Measurements from ENCODE around the gene SPPL3. TPM values are rescaled to one million over a fixed set of nuclear protein-coding genes. Genes with fewer than 3 reads are reported as not detected.
"Not testable (repeated sequence)": the region's sequence is repeated elsewhere in the genome, so short reads cannot be mapped to it uniquely, and the experiment has no call there.

Gene SPPL3
- total RNA-seq, 2 donors from 2014 or later: 33.7 to 34.5 TPM

DNA sequence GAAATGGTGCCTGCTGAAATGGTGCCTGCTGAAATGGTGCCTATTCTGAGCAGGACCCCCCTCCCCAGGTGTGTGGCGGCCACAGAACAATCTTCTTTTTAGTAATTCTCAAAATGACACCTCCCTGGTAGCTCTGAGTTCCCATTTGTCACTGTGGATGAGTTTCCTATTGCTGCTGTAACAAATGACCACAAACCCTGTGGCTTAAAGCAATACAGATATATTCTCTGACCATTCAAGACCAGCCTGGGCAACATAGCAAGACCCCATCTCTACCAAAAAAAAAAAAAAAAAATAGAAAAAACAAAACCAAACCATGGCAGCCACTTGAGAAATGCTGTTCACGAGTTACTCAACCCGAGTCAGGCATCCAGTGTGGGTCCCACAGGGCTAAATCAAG, 170.6 kb downstream of the SPPL3 start:
- Mint-ChIP-seq H3K27ac (no peak overlapping the region), H3K36me3 (ENCODE audit: low read depth) (peaks cover 23% of the 10 kb centered on the region), H3K4me3 (no peak overlapping the region), H3K4me1 (no peaks in the 10 kb centered on the region), H3K27me3 (no peaks in the 10 kb centered on the region), H3K9me3 (no peaks in the 10 kb centered on the region)
- ATAC-seq (replicated peaks): no peak

DNA sequence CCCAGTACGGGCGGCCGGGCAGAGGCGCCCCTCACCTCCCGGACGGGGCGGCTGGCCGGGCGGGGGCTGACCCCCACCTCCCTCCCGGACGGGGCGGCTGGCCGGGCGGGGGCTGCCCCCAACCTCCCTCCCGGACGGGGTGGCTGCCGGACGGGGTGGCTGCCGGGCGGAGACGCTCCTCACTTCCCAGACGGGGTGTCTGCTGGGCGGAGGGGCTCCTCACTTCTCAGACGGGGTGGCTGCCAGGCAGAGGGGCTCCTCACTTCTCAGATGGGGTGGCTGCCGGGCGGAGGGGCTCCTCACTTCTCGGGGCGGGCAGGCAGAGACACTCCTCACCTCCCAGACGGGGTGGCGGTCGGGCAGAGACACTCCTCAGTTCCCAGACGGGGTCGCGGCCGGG, 172.0 kb downstream of the SPPL3 start:
- not testable (repeated sequence) for H3K4me3 Mint-ChIP-seq; H3K27ac Mint-ChIP-seq; H3K9me3 Mint-ChIP-seq; H3K27me3 Mint-ChIP-seq; ATAC-seq (replicated peaks); H3K4me1 Mint-ChIP-seq
- peaks cover 34% of the 10 kb centered on the region for H3K36me3 Mint-ChIP-seq (ENCODE audit: low read depth)

DNA sequence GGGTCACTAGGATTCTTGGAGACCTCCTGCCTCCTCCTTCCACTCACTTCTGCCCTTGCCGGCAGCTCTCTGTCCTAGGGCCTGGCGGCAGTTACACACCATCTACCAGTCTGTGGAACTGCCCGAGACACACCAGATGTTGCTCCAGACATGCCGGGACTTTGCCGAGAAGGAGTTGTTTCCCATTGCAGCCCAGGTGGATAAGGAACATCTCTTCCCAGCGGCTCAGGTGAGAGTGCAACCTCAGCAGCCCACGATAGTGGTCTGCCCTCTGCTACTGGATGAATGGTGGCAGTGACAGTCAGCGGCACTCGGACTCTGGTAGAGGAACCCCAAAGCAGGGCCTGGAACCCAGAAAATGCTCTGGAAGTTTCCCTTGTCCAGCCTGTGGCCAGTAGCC, 177.2 kb downstream of the SPPL3 start:
- ATAC-seq (replicated peaks): no peak
- Mint-ChIP-seq H3K27ac (no peak overlapping the region), H3K9me3 (no peaks in the 10 kb centered on the region), H3K4me3 (peak overlapping the region; percentile 92), H3K27me3 (no peaks in the 10 kb centered on the region), H3K36me3 (ENCODE audit: low read depth) (peaks cover 60% of the 10 kb centered on the region), H3K4me1 (peaks cover 5% of the 10 kb centered on the region)

DNA sequence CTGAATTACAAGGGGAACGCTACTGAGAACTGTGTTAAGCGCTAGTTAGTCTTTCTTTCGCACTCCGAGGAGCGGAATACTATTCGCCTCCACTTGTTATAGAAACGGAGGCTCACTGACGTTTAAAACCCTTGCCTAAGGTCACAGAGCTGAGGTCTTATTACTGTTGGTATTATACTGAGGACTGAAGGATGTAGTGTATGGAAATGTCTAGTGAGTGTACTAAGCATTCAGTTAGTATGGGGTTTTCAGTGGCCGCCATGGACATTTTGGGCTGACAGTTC, 177.7 kb downstream of the SPPL3 start:
- H3K4me1 Mint-ChIP-seq: peaks cover 5% of the 10 kb centered on the region
- peak overlapping the region; percentile 88 for H3K27ac Mint-ChIP-seq
- no peaks in the 10 kb centered on the region for H3K27me3 Mint-ChIP-seq
- no peaks in the 10 kb centered on the region for H3K9me3 Mint-ChIP-seq
- no peak for ATAC-seq (replicated peaks)
- H3K4me3 Mint-ChIP-seq: peak overlapping the region; percentile 92
- H3K36me3 Mint-ChIP-seq (ENCODE audit: low read depth): peaks cover 62% of the 10 kb centered on the region

DNA sequence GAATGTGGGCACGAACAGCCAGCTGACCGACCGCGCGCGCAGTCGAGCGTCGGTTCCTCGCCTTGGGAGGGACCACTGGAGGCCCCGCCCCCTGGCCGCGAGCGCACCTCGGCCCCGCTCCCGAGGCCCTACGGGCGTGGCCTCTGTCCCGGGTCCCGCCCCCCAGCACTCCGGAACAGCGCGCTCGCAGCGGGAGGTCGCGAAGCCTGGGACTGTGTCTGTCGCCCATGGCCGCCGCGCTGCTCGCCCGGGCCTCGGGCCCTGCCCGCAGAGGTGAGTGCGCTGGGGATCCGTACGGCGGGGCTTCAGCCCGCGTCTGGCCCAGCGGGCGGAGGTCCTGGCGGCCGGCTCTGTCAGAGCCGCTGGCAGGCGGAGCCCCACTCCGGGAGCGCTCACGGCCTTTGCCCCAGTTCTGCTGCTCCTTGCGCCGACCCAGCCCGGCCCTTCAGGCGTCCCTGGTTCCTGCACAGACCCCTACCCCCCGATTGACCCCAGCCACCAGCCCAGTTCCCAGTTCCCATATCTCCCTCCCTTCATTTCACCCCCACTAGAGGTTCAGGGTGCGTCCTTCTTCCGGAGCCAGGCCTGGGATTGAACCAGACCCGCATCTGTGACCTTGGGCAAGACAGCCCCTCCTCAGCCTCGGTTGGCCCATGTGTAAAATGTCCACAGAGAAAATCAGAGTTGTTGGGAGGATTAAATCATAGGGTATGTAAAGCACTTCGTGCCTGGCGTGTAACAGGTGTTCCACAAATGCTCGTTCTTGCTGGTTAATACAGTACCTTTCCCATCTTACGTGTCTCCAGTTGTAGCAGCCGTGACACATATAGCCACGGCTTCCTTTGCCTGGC, 178.3 kb downstream of the SPPL3 start, which contains the start of gene ACADS:
ACADS (plus strand) TSS at position 168 of the 851 bp plus-strand sequence; CDS start at position 228, 60 bp downstream.
- ATAC-seq (replicated peaks): peak; percentile 100
- Mint-ChIP-seq H3K36me3 (ENCODE audit: low read depth) (peaks cover 66% of the 10 kb centered on the region), H3K27me3 (no peaks in the 10 kb centered on the region), H3K4me3 (peak within 1 kb of the TSS; percentile 92), H3K9me3 (no peaks in the 10 kb centered on the region), H3K4me1 (peaks cover 5% of the 10 kb centered on the region), H3K27ac (peak within 1 kb of the TSS; percentile 88)

DNA sequence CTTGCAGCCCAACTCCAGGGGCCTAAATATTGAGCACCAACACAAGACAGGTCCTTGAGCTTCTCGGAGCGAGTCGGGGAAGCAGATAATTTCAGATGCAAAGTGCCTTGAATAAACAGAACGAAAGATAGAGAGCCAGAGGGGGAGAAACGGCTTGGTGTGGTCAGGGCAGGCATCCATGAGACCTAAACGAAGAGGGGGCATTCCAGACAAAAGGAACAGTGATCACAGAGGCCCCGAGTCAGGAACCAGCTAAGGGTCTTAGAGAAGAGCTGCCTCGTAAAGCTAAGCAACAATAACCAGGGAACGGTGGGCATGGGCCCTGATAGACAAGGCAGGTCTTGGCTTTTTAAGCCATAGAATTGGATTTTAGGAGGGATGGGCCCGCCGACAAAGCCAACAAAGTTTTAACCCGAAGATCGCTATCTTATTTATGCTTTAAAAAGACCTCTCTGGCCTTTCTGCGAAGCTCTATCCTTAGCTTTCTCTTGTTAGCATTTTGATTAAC, 179.0 kb downstream of the SPPL3 start:
- H3K27me3 Mint-ChIP-seq: no peaks in the 10 kb centered on the region
- H3K36me3 Mint-ChIP-seq (ENCODE audit: low read depth): peaks cover 67% of the 10 kb centered on the region
- H3K4me1 Mint-ChIP-seq: peaks cover 5% of the 10 kb centered on the region
- H3K4me3 Mint-ChIP-seq: peak overlapping the region; percentile 92
- no peak overlapping the region for H3K27ac Mint-ChIP-seq
- peak; percentile 1 for ATAC-seq (replicated peaks)
- no peaks in the 10 kb centered on the region for H3K9me3 Mint-ChIP-seq

DNA sequence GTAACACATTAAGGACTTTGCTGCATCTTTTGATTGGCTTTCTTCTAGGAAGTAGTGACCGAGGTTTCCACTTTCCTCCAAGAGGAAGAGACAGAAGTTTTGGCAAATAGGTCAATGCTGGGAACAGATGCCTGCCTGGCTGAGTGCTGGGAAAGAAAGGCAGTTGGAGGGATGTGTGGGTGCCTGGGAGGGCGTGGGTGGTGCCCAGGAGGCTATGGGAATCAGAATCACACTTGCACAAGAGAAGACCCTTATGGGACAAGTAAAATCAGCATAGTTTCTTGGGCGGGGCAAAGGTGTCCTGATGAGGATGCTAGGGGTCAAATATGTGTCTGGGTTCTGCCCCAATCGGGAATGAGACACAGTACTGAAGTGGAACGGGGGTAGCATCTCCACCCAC, 179.4 kb downstream of the SPPL3 start:
- no peak for ATAC-seq (replicated peaks)
- Mint-ChIP-seq H3K36me3 (ENCODE audit: low read depth) (peaks cover 67% of the 10 kb centered on the region), H3K4me3 (peak overlapping the region; percentile 92), H3K9me3 (no peaks in the 10 kb centered on the region), H3K27me3 (no peaks in the 10 kb centered on the region), H3K4me1 (peaks cover 5% of the 10 kb centered on the region), H3K27ac (no peak overlapping the region)

DNA sequence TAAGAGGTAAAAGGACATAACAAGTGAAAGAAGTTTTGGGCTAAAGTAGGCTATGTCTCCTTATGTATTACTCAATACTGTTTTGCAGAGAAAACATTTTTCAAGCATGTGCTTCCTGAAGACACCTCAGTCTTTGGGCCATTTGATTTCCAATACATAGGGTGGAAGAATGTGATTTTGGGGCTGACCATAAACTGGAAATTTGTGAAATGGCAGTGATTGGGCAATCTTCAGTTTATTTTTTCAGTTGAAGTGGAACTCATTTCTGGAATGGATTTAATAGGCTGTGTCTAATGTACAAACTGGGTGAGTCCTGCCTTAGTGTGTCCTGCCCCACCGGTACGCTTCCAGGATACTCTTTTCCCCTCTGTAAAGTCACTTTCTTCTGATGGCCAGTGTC, 181.4 kb downstream of the SPPL3 start:
- Mint-ChIP-seq H3K9me3 (no peaks in the 10 kb centered on the region), H3K36me3 (ENCODE audit: low read depth) (peaks cover 67% of the 10 kb centered on the region), H3K27ac (no peak overlapping the region), H3K4me1 (peaks cover 11% of the 10 kb centered on the region), H3K4me3 (no peak overlapping the region), H3K27me3 (no peaks in the 10 kb centered on the region)
- ATAC-seq (replicated peaks): no peak

DNA sequence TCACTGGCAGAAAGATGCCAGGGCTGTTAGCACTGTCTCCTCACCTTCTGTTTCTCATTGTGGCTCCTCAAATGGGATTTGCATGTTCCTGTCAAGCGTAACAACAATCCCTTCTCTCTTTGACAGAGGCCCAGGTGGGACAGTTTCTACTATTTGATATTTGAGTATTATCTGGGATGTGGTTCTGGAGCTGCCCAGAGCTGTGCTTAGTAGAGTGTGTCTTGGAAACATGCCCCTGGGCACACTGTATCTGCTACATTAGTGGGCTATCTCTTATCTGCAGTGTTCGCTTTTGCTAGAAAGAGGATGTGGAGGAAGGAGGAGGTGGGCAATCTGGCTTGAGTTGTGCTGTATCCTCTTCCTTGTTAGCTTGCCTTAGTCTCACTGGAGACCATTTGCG, 182.3 kb downstream of the SPPL3 start:
- ATAC-seq (replicated peaks): no peak
- peaks cover 11% of the 10 kb centered on the region for H3K4me1 Mint-ChIP-seq
- no peaks in the 10 kb centered on the region for H3K27me3 Mint-ChIP-seq
- H3K9me3 Mint-ChIP-seq: no peaks in the 10 kb centered on the region
- no peak overlapping the region for H3K27ac Mint-ChIP-seq
- H3K4me3 Mint-ChIP-seq: no peak overlapping the region
- peaks cover 72% of the 10 kb centered on the region for H3K36me3 Mint-ChIP-seq (ENCODE audit: low read depth)

DNA sequence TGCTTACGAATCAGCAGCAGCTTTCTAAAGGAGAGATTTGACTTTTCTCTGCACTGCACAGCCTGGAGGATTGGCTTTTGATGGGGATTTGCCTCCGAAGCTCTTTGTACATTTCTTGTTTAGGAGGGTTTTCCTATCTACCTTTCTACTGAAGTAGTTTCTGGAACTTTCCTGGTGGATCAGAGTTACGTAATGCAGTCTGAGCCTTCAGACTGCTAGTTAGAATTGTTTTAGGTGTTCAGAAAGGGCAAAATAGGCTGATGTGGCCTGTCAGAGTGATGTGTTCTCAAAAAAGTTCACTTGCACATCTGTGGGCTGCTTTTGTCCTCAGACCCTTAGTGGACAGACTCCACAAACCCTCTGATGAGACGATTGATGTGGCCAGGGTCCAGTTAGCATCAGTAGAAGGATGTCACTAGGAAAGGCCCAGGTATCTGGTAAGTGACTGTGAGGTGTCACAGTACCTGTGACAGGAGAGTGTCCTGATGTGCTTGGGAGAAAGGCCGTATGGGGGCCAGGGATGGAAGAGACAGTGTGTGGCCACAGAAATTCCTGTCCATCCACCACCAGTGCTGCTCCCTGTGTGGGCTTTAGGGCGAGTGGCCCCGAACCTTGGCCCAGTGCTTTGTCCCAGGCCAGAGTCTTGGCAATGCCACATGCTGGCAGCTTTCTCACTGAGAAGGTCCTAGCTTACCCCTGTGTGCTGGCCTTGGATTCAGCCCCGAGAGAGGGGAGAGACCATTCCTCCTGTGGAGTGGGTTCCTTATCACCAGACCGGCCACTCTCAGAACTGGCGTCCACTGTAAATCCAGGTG, 183.0 kb downstream of the SPPL3 start:
- Mint-ChIP-seq H3K9me3 (no peaks in the 10 kb centered on the region), H3K27ac (peak overlapping the region; percentile 38), H3K27me3 (no peaks in the 10 kb centered on the region), H3K36me3 (ENCODE audit: low read depth) (peaks cover 79% of the 10 kb centered on the region), H3K4me3 (no peak overlapping the region), H3K4me1 (peaks cover 7% of the 10 kb centered on the region)
- no peak for ATAC-seq (replicated peaks)

DNA sequence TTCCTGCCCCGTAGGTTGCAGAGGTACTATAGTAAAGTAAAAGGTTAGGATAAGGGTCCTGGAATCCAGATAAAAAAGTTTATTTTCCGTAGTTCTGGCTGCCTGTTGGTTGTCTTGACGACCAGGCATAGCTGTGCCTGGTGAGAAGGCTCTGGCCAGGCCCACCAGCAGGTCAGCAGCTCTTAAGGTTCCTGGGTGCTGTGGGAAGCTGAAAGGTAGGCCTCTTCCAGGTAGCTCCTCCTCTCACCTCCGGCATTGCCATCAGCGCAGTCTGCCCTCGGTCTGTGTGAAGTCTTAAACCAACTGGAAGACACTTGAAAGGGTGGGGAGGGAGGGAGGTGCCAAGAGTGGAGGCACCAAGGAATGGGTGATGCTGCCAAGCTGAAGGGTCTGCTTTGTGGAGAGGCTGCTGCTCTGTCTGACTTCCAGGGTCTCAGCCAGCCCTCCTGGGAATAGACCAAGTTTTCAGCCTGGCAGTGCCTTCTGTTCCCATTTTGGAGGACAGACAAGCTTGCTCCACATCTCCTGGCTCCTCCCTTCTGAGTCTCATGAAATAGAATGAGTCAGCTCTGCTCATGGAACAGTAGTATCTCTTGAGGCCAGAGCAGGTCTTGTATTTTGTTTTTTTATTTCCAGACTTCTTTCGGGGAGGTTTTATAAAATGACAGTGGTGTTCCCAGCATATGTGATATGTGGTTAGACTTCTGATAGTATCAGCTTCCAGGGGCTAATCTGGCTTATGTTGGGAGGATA, 183.7 kb downstream of the SPPL3 start:
- peaks cover 87% of the 10 kb centered on the region for H3K36me3 Mint-ChIP-seq (ENCODE audit: low read depth)
- H3K9me3 Mint-ChIP-seq: no peaks in the 10 kb centered on the region
- ATAC-seq (replicated peaks): no peak
- H3K27me3 Mint-ChIP-seq: no peaks in the 10 kb centered on the region
- H3K27ac Mint-ChIP-seq: peak overlapping the region; percentile 38
- no peak overlapping the region for H3K4me3 Mint-ChIP-seq
- H3K4me1 Mint-ChIP-seq: peaks cover 6% of the 10 kb centered on the region

DNA sequence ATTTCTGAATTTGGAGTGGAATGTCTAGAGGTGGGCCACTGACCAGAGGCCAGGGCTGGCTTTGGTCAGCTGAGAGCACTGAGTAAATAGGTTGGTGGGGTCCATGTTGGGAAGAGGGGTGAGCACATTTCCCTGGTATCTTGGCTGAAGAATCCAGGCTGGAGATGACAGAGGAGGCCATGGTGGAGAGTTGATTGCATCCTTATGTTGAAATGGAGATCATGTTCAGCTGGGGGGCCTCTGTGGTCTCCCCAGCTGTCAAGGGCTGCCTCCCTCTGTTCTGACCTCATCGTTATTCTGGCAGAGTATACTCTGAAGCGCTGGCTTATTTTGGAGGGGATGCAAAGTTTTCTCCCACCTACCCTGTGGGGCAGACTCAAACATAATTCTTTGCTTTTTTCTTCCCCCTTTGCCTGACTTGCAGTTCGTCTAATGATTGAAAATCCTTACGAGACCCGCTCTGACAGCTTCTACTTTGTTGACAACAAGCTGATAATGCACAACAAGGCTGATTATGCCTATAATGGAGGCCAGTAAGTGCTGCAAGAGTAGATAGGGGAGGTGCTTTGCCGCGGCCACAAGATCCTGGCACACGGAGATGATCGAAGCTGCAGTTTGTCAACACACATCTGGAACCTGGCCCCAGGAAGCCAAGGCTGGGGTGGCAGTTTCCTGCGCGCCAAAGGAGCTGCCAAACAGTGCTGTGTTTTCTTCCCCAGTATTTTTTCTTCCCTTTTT, 184.5 kb downstream of the SPPL3 start:
- H3K27ac Mint-ChIP-seq: no peak overlapping the region

DNA sequence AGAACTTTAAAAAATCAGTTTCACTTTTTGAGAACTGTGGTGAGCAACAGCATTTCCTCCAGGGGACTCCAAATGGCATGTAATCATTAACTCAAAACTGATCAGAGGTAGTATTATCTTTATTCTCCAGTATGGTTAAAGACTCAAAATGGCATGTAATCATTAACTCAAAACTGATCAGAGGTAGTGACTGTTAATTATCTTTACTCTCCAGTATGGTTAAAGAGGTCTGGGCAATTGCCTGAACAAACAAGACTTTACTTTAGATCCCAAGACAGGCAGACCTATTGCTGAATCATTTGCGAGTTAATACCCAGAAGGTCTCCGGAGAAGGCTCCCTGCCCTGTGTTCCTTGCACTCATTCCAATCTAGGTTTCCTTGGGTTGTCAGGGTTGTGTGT, 185.1 kb downstream of the SPPL3 start:
- Mint-ChIP-seq H3K9me3 (no peaks in the 10 kb centered on the region), H3K36me3 (ENCODE audit: low read depth) (peaks cover 96% of the 10 kb centered on the region), H3K27ac (no peak overlapping the region), H3K27me3 (no peaks in the 10 kb centered on the region), H3K4me3 (no peak overlapping the region), H3K4me1 (peaks cover 6% of the 10 kb centered on the region)
- ATAC-seq (replicated peaks): no peak

More for the DNA sequence above, 184.5 kb downstream of the SPPL3 start:
- H3K4me3 Mint-ChIP-seq: no peak overlapping the region
- peaks cover 94% of the 10 kb centered on the region for H3K36me3 Mint-ChIP-seq (ENCODE audit: low read depth)
- no peaks in the 10 kb centered on the region for H3K27me3 Mint-ChIP-seq
- peaks cover 6% of the 10 kb centered on the region for H3K4me1 Mint-ChIP-seq
- no peaks in the 10 kb centered on the region for H3K9me3 Mint-ChIP-seq
- ATAC-seq (replicated peaks): no peak

DNA sequence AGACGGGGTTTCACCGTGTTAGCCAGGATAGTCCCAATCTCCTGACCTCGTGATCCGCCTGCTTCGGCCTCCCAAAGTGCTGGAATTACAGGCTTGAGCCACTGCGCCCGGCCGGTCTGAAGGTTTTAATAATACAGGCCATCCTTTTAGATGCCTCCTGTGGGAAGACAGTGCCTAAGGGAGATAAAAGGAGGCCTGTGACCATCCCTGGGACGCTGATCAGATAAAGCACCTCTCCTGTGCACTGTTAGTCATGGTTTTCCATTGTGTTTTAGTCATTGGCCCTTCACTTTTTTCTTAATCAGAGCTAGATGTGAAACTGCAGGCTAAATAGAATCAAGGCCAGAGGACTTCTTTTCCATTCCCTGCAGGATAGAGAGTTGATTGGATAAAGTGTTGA, 186.1 kb downstream of the SPPL3 start:
- no peak overlapping the region for H3K4me3 Mint-ChIP-seq
- H3K36me3 Mint-ChIP-seq (ENCODE audit: low read depth): peaks cover 92% of the 10 kb centered on the region
- no peaks in the 10 kb centered on the region for H3K27me3 Mint-ChIP-seq
- H3K27ac Mint-ChIP-seq: peak overlapping the region; percentile 16
- peaks cover 11% of the 10 kb centered on the region for H3K4me1 Mint-ChIP-seq
- no peaks in the 10 kb centered on the region for H3K9me3 Mint-ChIP-seq
- ATAC-seq (replicated peaks): no peak

Measured in activated T-helper 17 cell treated with anti-CD3 and anti-CD28 coated beads, Interleukin-2, amount 50 U/mL, for 72 hours (primary cell).